DMS153 treated with DMSO at 0.1 percent for 48 hours (cell line): Measurements from ENCODE around the gene SYNGR1.
"Not testable (repeated sequence)": the region's sequence is repeated elsewhere in the genome, so short reads cannot be mapped to it uniquely, and the experiment has no call there.

ENCODE experiments used
- DNase-seq: peaks from one replicate; lab custom pipeline; 2025; ENCODE audit not compliant: unreplicated experiment; lab: John Stamatoyannopoulos, UW

Gene SYNGR1

GRCh38 chr22:39405346-39406085 lies 55.7 kb downstream of the SYNGR1 start:
- DNase-seq: no peak

GRCh38 chr22:39408173-39408572 lies 58.4 kb downstream of the SYNGR1 start:
- no peak for DNase-seq

- no peak for DNase-seq
These were observed 59.0 kb downstream of the SYNGR1 start for GRCh38 chr22:39408807-39409206.

- DNase-seq: no peak
These were observed 59.8 kb downstream of the SYNGR1 start for GRCh38 chr22:39409516-39410029.

- no peak for DNase-seq
These were observed 60.5 kb downstream of the SYNGR1 start for GRCh38 chr22:39410264-39410663.

GRCh38 chr22:39411828-39412365 lies 62.1 kb downstream of the SYNGR1 start:
- DNase-seq: not testable (repeated sequence)

- DNase-seq: not testable (repeated sequence)
These were observed 63.4 kb downstream of the SYNGR1 start for GRCh38 chr22:39413204-39413603.

GRCh38 chr22:39414377-39414776 lies 64.6 kb downstream of the SYNGR1 start:
- no peak for DNase-seq

GRCh38 chr22:39414886-39415285 lies 65.1 kb downstream of the SYNGR1 start:
- DNase-seq: no peak

- DNase-seq: no peak
These were observed 65.7 kb downstream of the SYNGR1 start for GRCh38 chr22:39415506-39415905.

- no peak for DNase-seq
These were observed 66.5 kb downstream of the SYNGR1 start for GRCh38 chr22:39416319-39416718.

GRCh38 chr22:39417641-39418040 lies 67.8 kb downstream of the SYNGR1 start:
- no peak for DNase-seq

GRCh38 chr22:39418696-39419095 lies 68.9 kb downstream of the SYNGR1 start:
- DNase-seq: no peak

GRCh38 chr22:39419096-39419495 lies 69.3 kb downstream of the SYNGR1 start:
- no peak for DNase-seq

GRCh38 chr22:39419911-39420310 lies 70.1 kb downstream of the SYNGR1 start:
- no peak for DNase-seq

- no peak for DNase-seq
These were observed 71.9 kb downstream of the SYNGR1 start for GRCh38 chr22:39421691-39422090.

- DNase-seq: no peak
These were observed 72.3 kb downstream of the SYNGR1 start for GRCh38 chr22:39422101-39422500.

GRCh38 chr22:39422721-39423120 lies 72.9 kb downstream of the SYNGR1 start:
- DNase-seq: no peak

- no peak for DNase-seq
These were observed 74.2 kb downstream of the SYNGR1 start for GRCh38 chr22:39423976-39424375.

GRCh38 chr22:39426380-39427043 lies 76.7 kb downstream of the SYNGR1 start:
- DNase-seq: no peak

- no peak for DNase-seq
These were observed 78.2 kb downstream of the SYNGR1 start for GRCh38 chr22:39427751-39428596.
